Kidney epithelial cell (primary cell): ENCODE data around the gene TRIM31. TPM values are rescaled to one million over a fixed set of nuclear protein-coding genes. Genes with fewer than 3 reads are reported as not detected.

ENCODE experiments used
- DNase-seq: peaks from one replicate; pipeline ENCODE4 v3.0.0-alpha.2; 2010; ENCODE audit warnings: low read depth
- H3K27me3 ChIP-seq: 2 replicates; pipeline ENCODE4 v1.6.0; 2011; ENCODE audit warnings: low read length; ENCODE audit not compliant: control insufficient read depth, insufficient read depth
- H3K36me3 ChIP-seq: 2 replicates; pipeline ENCODE4 v1.5.1; 2011; ENCODE audit warnings: low read length; ENCODE audit not compliant: control insufficient read depth, insufficient read depth
- H3K4me3 ChIP-seq: 2 replicates; pipeline ENCODE4 v1.5.1; 2011; ENCODE audit warnings: low read depth, mild to moderate bottlenecking, control low read depth, low read length
- total RNA-seq: library from RNA; depleted of rRNA; stranded (reverse); fragments of >200 nt; gene quantifications from 2 replicates; pipeline ENCODE4 v1.2.3, GENCODE V29; 2015
- TF ChIP-seq, protein P1 (sequence below): IDR thresholded peaks from 2 replicates; pipeline ENCODE4 v1.5.1; 2011; ENCODE audit warnings: mild to moderate bottlenecking, moderate library complexity, low read length, control low read depth, inconsistent platforms; ENCODE audit not compliant: insufficient read depth, poor library complexity, severe bottlenecking

TRIM31 gene, protein sequence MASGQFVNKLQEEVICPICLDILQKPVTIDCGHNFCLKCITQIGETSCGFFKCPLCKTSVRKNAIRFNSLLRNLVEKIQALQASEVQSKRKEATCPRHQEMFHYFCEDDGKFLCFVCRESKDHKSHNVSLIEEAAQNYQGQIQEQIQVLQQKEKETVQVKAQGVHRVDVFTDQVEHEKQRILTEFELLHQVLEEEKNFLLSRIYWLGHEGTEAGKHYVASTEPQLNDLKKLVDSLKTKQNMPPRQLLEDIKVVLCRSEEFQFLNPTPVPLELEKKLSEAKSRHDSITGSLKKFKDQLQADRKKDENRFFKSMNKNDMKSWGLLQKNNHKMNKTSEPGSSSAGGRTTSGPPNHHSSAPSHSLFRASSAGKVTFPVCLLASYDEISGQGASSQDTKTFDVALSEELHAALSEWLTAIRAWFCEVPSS
- not detected in 2 replicates for total RNA-seq

DNA sequence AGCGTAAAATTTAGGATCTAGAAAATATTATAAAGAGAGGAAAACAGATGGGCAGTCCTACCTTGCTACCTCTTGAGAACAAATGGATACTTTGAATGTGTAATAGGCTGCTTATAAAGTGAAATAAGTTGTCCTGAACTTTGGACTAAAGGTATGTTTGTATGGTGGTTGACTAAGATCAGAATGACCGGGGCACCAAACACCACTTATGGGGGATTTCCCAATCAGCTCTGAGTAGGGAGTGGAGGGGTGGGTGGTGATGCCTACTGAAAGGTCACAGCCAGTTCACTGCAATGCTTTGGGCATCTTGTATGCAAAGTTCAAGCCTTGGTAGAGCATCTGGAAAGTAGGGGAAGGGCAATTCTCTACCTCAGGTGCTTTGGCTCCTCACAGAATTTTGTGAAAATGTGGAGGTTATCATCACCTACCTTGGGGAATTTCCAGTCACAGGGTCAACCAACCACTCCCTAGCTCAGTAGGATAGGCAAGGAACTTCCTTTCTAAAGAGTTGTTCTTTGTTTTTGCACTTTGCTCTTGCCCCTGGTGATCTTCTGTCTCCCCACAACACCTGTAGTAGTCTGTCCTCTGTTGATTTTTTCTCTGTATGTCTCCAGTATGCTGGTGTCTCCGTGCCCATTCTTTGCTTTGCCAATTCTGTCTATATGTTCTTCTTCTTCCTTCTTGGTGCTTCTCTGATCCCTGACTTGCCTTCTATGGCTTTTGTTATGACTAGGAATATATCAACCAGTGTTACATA is at the start of gene TRIM31:
TSS of gene TRIM31 (minus strand) at position 88 of the 757 bp plus-strand sequence. CDS start 285 bp downstream, outside the sequence.
- Histone ChIP-seq H3K4me3 (no peak within 1 kb of the TSS), H3K27me3 (peaks cover 22% of the 10 kb centered on the region), H3K36me3 (no peaks in the 10 kb centered on the region)
- no peak for DNase-seq
- TF ChIP-seq, protein P1, sequence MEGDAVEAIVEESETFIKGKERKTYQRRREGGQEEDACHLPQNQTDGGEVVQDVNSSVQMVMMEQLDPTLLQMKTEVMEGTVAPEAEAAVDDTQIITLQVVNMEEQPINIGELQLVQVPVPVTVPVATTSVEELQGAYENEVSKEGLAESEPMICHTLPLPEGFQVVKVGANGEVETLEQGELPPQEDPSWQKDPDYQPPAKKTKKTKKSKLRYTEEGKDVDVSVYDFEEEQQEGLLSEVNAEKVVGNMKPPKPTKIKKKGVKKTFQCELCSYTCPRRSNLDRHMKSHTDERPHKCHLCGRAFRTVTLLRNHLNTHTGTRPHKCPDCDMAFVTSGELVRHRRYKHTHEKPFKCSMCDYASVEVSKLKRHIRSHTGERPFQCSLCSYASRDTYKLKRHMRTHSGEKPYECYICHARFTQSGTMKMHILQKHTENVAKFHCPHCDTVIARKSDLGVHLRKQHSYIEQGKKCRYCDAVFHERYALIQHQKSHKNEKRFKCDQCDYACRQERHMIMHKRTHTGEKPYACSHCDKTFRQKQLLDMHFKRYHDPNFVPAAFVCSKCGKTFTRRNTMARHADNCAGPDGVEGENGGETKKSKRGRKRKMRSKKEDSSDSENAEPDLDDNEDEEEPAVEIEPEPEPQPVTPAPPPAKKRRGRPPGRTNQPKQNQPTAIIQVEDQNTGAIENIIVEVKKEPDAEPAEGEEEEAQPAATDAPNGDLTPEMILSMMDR: no peak

DNA sequence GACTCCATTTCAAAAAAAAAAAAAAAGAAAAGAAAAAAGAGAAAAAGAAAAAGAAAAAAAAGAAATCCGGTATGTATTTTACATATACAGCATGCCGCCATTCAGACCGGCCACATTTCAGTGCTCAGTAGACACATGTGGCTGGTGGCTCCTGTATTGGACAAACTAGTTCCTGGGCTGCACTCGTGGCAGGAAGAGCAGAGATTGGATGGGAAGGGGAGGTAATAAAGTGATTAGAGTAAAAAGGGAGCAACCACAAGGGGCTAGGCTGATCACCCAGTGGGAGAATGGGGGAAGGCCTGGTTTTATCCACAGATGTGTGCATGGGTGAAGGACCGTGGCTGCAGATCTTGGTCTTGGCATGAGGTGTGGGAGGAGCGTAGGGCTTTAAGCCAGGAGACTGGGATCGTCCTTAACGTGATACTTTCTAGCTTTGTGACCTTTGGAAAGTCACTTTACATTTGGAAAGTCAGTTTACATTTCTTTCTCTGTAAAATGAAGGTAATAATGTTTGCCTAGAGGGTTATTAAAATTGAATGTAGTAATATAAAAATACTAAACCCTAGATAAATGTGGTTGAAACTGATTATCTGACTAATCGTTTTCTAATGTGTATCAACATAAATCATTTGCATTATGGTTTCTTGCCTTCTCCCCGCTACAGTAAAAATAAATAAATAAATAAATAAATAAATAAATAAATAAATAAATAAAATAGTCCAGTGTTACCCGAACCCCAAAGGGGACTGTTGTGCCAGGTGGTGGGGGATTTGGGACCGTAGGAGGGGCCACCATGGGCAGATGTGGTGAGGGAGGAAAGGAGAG is 49.6 kb upstream of the TRIM31 start:
- TF ChIP-seq, protein P1: no peak
- H3K36me3 ChIP-seq: no peaks in the 10 kb centered on the region
- H3K27me3 ChIP-seq: peaks cover 11% of the 10 kb centered on the region
- no peak overlapping the region for H3K4me3 ChIP-seq
- DNase-seq: no peak

DNA sequence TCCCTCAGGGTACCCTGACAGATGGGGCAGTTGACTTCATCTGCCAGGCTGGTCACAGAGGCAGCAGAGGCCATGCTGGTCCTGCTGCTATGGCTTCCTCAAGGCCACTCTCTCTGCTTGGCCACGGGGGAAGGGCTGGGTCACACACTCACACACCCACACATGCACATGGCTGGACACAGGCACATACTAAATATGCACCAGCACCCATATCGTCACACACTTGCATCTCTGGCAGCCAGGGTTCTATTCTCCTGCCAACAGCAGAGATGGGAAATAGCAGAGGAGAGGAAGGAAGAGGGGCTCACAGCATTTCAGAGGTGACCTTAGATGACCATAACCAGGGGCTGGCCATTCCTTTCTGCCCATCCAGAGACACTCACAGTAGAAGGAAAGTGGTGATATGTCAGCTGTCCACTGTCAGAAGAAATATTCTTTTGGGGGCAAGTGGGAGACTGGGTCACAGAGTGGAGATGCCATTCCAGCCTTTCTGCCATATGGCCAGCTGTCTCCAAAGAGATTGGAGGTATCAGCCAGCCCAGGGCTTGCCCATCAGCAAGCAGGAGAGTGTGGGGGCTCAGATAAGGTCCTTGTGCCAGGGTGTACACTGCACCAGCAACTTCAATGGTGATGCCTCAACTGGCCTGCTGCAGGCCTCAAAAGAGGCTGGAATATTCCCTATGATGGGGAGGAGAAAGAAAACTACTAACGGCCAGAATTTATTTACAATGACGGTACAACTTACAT is 48.1 kb upstream of the TRIM31 start, which contains the start of gene TRIM10:
TSS of gene TRIM10 (minus strand) at position 427 of the 747 bp plus-strand sequence. CDS start at position 74, 353 bp downstream.
- no peak for DNase-seq
- Histone ChIP-seq H3K36me3 (no peaks in the 10 kb centered on the region), H3K27me3 (peaks cover 5% of the 10 kb centered on the region), H3K4me3 (no peak within 1 kb of the TSS)
- TF ChIP-seq, protein P1: no peak

DNA sequence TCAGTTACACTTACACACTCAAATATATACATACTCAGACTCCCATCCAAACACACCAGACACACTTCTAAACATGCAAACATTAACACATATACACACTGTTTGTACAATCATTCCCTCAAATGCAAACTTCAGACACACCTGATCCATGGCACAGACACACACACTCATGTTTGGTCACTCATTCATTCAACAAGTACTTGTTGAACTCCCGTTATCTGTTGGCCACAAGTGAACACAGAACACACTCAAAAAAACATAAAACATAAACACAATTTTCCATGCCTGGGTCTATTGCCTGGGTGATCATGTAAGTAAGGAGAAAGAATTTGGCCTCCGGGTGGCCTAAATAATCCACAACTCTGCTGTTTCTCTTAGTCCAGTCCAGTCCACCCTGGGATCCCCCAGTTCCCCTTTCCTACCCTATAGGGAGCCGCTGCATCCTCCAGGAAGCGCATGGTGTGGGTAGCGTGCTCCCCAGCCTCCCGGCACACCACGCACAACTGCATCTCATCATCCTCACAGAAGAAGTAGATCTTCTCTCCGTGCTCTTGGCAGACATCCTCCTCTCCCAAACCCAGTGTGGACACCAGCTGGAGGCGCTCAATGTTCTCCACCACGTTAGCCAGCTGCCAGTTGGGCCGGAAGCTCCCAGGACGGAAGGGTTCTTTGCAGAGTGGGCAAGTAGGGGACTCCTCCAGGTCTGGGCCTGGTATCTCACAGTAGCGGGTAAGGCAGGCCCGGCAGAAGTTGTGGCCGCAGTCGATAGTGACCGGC is 47.3 kb upstream of the TRIM31 start:
- Histone ChIP-seq H3K27me3 (peaks cover 5% of the 10 kb centered on the region), H3K4me3 (no peak overlapping the region), H3K36me3 (no peaks in the 10 kb centered on the region)
- TF ChIP-seq, protein P1: no peak
- no peak for DNase-seq

DNA sequence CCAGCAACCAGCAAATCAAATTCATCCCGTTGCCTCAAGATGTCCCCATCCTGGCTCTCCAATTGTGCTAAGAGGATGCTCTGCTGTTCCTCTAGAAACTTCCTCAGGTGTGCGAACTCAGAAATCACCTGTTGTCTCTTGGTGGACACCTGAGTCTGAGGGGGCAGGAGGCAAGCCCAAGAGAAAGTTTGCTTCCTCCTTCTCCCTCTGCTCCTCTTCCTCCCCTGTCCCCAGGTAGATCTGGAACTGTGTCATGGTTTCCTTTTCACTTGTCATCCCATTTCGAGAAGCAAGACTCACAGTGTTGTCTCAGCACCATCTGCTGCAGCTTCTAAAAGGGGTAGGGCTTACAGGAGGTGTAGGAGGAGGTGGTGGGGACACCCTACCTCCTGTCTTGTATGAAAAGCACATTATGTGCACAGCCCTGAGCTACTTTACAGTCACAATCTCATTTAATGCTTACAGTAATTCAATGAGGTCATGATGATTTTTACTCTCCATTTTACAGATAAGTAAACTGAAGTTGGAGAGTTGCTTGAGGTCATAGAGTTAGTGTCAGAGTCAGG is 45.7 kb upstream of the TRIM31 start:
- no peaks in the 10 kb centered on the region for H3K36me3 ChIP-seq
- peaks cover 5% of the 10 kb centered on the region for H3K27me3 ChIP-seq
- H3K4me3 ChIP-seq: no peak overlapping the region
- TF ChIP-seq, protein P1: no peak
- no peak for DNase-seq
